ENCODE data around the gene CANT1. TPM values are rescaled to one million over a fixed set of nuclear protein-coding genes. Genes with fewer than 3 reads are reported as not detected.

CANT1 gene
- total RNA-seq, 1 donor from 2014 or later = 66.3 TPM

DNA sequence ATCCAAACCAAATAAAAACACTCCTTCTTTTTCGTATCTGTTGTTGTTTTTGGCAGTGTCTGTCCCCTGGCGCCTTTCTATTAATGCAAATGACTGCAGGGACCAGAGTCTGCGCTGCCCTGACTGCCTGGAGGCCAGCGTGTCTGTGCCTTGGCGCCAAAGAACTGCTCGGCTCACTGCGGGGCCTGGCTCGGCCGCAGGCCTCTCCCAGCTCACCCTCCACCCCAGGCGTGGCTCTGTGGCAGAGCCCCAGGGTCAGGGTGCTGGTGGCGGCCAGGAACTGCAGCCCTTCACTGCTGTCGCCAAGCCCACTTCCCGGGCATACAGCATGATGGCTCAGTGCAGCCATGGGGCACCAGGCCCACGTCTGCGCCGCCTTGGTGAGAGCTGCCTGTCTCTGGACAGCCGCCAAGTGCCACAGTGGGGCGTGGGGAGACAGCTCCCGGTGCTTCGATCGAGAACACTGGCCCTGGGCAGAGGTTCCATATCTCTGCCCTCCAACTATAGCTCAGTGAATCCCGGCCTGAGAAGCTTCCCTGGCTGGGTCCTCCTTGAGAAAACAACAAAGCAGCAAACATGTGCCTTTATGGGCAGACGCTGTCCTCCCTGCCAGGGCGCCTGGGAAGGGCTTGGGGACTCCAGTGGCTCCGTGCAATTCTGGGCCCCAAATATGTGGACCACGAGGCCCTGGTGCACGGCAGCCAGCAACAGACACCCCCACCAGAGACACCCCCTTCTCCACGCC is 11.1 kb downstream of the CANT1 start:
- Mint-ChIP-seq H3K36me3 (ENCODE audit: insufficient read depth) (peaks cover 14% of the 10 kb centered on the region), H3K27ac (no peak overlapping the region), H3K27me3 (no peaks in the 10 kb centered on the region), H3K4me3 (ENCODE audit: low read depth) (no peak overlapping the region), H3K9me3 (ENCODE audit: low read depth) (no peaks in the 10 kb centered on the region), H3K4me1 (ENCODE audit: low read depth) (peaks cover 6% of the 10 kb centered on the region)
- TF ChIP-seq, protein P1, sequence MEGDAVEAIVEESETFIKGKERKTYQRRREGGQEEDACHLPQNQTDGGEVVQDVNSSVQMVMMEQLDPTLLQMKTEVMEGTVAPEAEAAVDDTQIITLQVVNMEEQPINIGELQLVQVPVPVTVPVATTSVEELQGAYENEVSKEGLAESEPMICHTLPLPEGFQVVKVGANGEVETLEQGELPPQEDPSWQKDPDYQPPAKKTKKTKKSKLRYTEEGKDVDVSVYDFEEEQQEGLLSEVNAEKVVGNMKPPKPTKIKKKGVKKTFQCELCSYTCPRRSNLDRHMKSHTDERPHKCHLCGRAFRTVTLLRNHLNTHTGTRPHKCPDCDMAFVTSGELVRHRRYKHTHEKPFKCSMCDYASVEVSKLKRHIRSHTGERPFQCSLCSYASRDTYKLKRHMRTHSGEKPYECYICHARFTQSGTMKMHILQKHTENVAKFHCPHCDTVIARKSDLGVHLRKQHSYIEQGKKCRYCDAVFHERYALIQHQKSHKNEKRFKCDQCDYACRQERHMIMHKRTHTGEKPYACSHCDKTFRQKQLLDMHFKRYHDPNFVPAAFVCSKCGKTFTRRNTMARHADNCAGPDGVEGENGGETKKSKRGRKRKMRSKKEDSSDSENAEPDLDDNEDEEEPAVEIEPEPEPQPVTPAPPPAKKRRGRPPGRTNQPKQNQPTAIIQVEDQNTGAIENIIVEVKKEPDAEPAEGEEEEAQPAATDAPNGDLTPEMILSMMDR (IDR thresholded peaks at IDR 0.05; ENCODE audit: unreplicated experiment) = no peak
- DNase-seq (ENCODE audit: low spot score, unreplicated experiment) = no peak

DNA sequence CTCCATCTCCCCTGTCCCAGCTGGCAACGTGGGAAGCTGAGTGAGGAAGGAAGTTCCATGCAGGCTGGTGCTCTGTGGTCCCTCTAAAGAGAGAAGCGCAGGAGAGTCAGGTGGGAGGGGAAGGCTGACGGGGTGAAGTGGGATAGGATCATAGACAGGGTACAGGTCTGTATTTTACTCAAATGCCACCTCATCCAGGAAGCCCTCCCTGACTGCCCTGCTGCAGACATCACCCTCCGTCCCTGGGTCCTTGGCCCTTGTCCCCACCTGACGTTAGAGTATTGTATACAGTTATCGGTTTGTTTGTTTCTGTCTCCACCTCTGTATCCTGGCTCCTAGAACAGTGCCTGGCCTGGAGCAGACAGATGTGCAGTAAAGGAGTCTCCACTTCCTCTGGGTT is 11.7 kb downstream of the CANT1 start:
- peaks cover 18% of the 10 kb centered on the region for H3K36me3 Mint-ChIP-seq (ENCODE audit: insufficient read depth)
- no peaks in the 10 kb centered on the region for H3K9me3 Mint-ChIP-seq (ENCODE audit: low read depth)
- peaks cover 6% of the 10 kb centered on the region for H3K4me1 Mint-ChIP-seq (ENCODE audit: low read depth)
- H3K27ac Mint-ChIP-seq = no peak overlapping the region
- H3K27me3 Mint-ChIP-seq = no peaks in the 10 kb centered on the region
- no peak overlapping the region for H3K4me3 Mint-ChIP-seq (ENCODE audit: low read depth)
- DNase-seq (ENCODE audit: low spot score, unreplicated experiment) = no peak
- TF ChIP-seq, protein P1 (IDR thresholded peaks at IDR 0.05; ENCODE audit: unreplicated experiment) = no peak

DNA sequence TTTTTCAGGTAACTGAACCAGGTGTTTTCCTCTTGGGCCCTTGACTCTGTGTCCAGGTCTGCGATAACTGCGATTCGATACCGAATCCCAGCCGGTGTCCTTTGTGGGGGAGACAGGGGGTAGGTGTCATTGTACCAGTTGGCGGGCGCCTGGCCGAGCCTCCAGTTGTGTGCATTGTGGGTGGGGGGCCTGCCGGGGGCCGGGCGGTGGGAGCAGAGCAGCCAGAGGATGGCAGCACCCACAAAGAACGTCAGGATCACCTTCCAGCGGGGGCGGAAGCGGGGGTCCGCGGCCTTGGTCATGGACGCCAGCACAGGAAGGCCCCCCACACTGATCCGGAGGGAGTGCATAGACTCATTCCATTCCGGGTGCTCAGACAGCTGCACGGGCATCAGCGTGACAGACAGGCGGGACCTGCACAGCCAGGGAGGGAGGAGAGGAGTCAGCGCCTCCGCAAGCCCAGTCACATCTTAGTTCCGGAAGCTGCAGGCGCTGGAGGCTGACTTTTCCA is 12.3 kb downstream of the CANT1 start:
- no peaks in the 10 kb centered on the region for H3K9me3 Mint-ChIP-seq (ENCODE audit: low read depth)
- no peaks in the 10 kb centered on the region for H3K27me3 Mint-ChIP-seq
- no peak overlapping the region for H3K4me3 Mint-ChIP-seq (ENCODE audit: low read depth)
- peaks cover 18% of the 10 kb centered on the region for H3K36me3 Mint-ChIP-seq (ENCODE audit: insufficient read depth)
- DNase-seq (ENCODE audit: low spot score, unreplicated experiment) = no peak
- no peak overlapping the region for H3K27ac Mint-ChIP-seq
- TF ChIP-seq, protein P1 (IDR thresholded peaks at IDR 0.05; ENCODE audit: unreplicated experiment) = no peak
- H3K4me1 Mint-ChIP-seq (ENCODE audit: low read depth) = peaks cover 6% of the 10 kb centered on the region

DNA sequence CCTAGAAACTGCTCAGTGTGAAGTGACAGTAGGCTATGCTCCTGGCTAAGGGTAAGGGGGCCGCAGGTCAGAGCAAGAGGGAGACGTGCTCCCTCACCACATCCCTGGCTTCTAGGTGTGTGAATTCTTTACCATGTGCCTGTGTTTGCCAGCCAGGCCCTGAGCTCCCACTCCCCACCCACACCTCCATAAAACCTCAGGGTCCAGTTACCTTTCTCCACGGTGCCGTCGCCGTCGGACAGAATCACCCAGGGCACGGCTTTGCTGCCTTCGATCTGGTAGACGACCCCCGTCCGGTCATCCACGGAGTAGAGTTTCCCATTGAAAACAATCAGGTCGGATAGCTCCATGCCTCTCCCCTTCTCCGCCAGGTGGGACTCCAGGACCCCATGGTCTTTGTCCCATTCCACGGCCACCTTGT is 12.8 kb downstream of the CANT1 start:
- Mint-ChIP-seq H3K4me1 (ENCODE audit: low read depth) (peaks cover 6% of the 10 kb centered on the region), H3K27me3 (no peaks in the 10 kb centered on the region), H3K27ac (no peak overlapping the region), H3K36me3 (ENCODE audit: insufficient read depth) (peaks cover 18% of the 10 kb centered on the region), H3K4me3 (ENCODE audit: low read depth) (no peak overlapping the region), H3K9me3 (ENCODE audit: low read depth) (no peaks in the 10 kb centered on the region)
- no peak for DNase-seq (ENCODE audit: low spot score, unreplicated experiment)
- TF ChIP-seq, protein P1 (IDR thresholded peaks at IDR 0.05; ENCODE audit: unreplicated experiment) = no peak

DNA sequence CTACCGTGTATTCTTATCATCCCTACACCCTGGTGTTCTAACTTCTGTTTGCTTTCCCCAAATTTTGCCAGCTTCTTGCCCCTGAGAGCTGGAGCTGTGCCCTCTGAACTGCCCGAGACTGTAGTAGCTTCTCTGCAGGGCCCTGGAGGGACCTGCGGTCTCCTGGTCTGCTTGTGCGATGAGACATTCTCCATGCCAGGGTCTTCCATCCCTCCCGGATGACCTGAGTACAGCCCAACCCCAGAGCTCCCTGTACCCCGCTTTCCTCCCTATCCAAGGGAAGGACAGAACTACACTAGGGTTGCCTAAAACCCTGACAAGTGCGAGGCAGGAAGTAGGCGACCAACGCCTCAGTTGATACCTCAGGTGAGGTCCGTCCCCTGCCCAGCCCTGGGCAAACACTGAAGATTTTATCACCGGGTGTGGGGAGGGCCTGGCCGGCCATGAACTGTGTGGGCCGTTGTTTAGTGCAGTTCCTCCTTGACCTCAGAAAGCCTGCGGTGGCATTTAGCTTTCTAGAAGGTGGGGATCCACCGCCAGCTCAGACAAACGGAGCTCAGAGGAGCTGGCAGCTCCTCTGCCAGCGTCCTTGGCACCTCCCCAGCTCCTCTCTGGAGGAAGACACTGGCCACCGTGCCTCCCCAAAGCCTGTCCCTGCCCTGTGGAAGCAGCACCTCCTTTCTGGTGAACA is 13.7 kb downstream of the CANT1 start:
- Mint-ChIP-seq H3K36me3 (ENCODE audit: insufficient read depth) (peaks cover 24% of the 10 kb centered on the region), H3K9me3 (ENCODE audit: low read depth) (no peaks in the 10 kb centered on the region), H3K27me3 (no peaks in the 10 kb centered on the region), H3K4me1 (ENCODE audit: low read depth) (peaks cover 6% of the 10 kb centered on the region), H3K4me3 (ENCODE audit: low read depth) (no peak overlapping the region), H3K27ac (peak overlapping the region; percentile 77)
- TF ChIP-seq, protein P1 (IDR thresholded peaks at IDR 0.05; ENCODE audit: unreplicated experiment) = no peak
- no peak for DNase-seq (ENCODE audit: low spot score, unreplicated experiment)

Data from progenitor cell of endocrine pancreas (in vitro differentiated cells).